HCT116 (cell line): ENCODE measurements around the gene ITPR1. TPM values are rescaled to one million over a fixed set of nuclear protein-coding genes. Genes with fewer than 3 reads are reported as not detected.

Experiments
- ATAC-seq: fragments of 200-7000 bp; cut with Tn5 transposase; 2 replicates; pipeline ENCODE4 v1.9.1; 2020; ENCODE audit warnings: mild to moderate bottlenecking, moderate library complexity
- BruUV-seq: library from RNA; stranded (reverse); fragments of 400-500 nt; replicated peaks from 2 replicates; lab custom pipeline; 2021; lab: Mats Ljungman, UMichigan
- CTCF ChIA-PET: fragments of 300-600 bp; sonication (Branson Sonifier 250); formaldehyde crosslinking; loops from one replicate; lab custom pipeline; 2021; ENCODE audit warnings: antibody characterized with exemption; lab: Charles Lee
- POLR2A ChIA-PET: fragments of 300-600, 350-600 bp; sonication (Branson Sonifier 250); formaldehyde crosslinking; loops from one replicate; lab custom pipeline; 2021; ENCODE audit warnings: antibody characterized with exemption; lab: Charles Lee
- RAD21 ChIA-PET, 2 experiments: fragments of 300-600 bp; sonication (Branson Sonifier 250); formaldehyde crosslinking; loops; one replicate each; lab custom pipeline; 2023; ENCODE audit warnings: low total read pairs in 2 of 2; ENCODE audit not compliant: uncharacterized antibody in 2 of 2, unreplicated experiment in 2 of 2, low non-redundant PET in 1 of 2; lab: Charles Lee
- DNase-seq: peaks from one replicate; pipeline ENCODE4 v3.0.0-alpha.2; 2010; ENCODE audit warnings: low read depth, low spot score
- H2AFZ ChIP-seq: fragments of 200-600 bp; shearing (Covaris generic), sonication (generic); 2 replicates; pipeline ENCODE4 v1.6.1; 2017; ENCODE audit warnings: low read depth, mixed run types, mixed read lengths, antibody characterized with exemption, low read length; ENCODE audit not compliant: poor library complexity, severe bottlenecking
- H3K27ac ChIP-seq: 2 replicates; pipeline ENCODE4 v1.5.1; 2012; ENCODE audit warnings: low read depth, low read length
- H3K27me3 ChIP-seq: fragments of 200-600 bp; sonication (generic); 2 replicates; pipeline ENCODE4 v1.6.1; 2016; ENCODE audit warnings: mixed run types, low read length, mixed read lengths; ENCODE audit not compliant: insufficient read depth
- H3K36me3 ChIP-seq, 2 experiments: fragments of 200-500 bp in 1 of 2; fragments of 200-600 bp in 1 of 2; sonication (Bioruptor generic) in 1 of 2; sonication (generic) in 1 of 2; 2 replicates each; pipeline versions ENCODE4 v1.5.1 to v1.6.1; 2014 to 2016; ENCODE audit warnings: low read length in 2 of 2, inconsistent platforms in 1 of 2, mixed read lengths in 1 of 2, mixed run types in 1 of 2; ENCODE audit not compliant: insufficient read depth in 2 of 2, control insufficient read depth in 1 of 2
- H3K4me1 ChIP-seq, 2 experiments: fragments of 200-600 bp in 1 of 2; sonication (generic) in 1 of 2; 2 replicates each; pipeline versions ENCODE4 v1.5.1 to v1.6.1; 2012 to 2017; ENCODE audit warnings: low read length in 2 of 2, inconsistent platforms in 1 of 2, mild to moderate bottlenecking in 1 of 2, mixed read lengths in 1 of 2, mixed run types in 1 of 2, moderate library complexity in 1 of 2; ENCODE audit not compliant: insufficient read depth in 2 of 2, control insufficient read depth in 1 of 2
- H3K4me2 ChIP-seq: fragments of 200-600 bp; sonication (generic); 2 replicates; pipeline ENCODE4 v1.6.1; 2017; ENCODE audit warnings: mixed run types, low read length, mixed read lengths
- H3K4me3 ChIP-seq, 2 experiments: fragments of 200-600 bp in 1 of 2; sonication (generic) in 1 of 2; replicated peaks in 1 of 2; 2 replicates each; pipeline ENCODE4 v1.5.1; 2011 to 2016; ENCODE audit warnings: low read length in 2 of 2, control low read depth in 1 of 2, low read depth in 1 of 2, mild to moderate bottlenecking in 1 of 2, mixed read lengths in 1 of 2, mixed run types in 1 of 2
- H3K79me2 ChIP-seq: fragments of 200-600 bp; sonication (generic); 2 replicates; pipeline ENCODE4 v1.6.1; 2017; ENCODE audit warnings: mild to moderate bottlenecking, mixed run types, low read length, moderate library complexity, mixed read lengths; ENCODE audit not compliant: insufficient read depth
- H3K9ac ChIP-seq: fragments of 200-600 bp; sonication (generic); 2 replicates; pipeline ENCODE4 v1.6.1; 2016; ENCODE audit warnings: low read length, mixed read lengths
- H3K9me2 ChIP-seq: fragments of 200-600 bp; sonication (generic), shearing (Covaris generic); 2 replicates; pipeline ENCODE4 v1.6.1; 2017; ENCODE audit warnings: mixed run types, mild to moderate bottlenecking, moderate library complexity; ENCODE audit not compliant: insufficient read depth
- H3K9me3 ChIP-seq, 2 experiments: fragments of 200-500 bp in 1 of 2; fragments of 200-600 bp in 1 of 2; sonication (Bioruptor generic) in 1 of 2; sonication (generic) in 1 of 2; 2 replicates each; pipeline ENCODE4 v1.6.1; 2014 to 2017; ENCODE audit warnings: low read length in 2 of 2, mixed read lengths in 2 of 2, inconsistent platforms in 1 of 2, low read depth in 1 of 2, mild to moderate bottlenecking in 1 of 2, mixed run types in 1 of 2, moderate library complexity in 1 of 2; ENCODE audit not compliant: control insufficient read depth in 1 of 2, insufficient read depth in 1 of 2
- H4K20me1 ChIP-seq: fragments of 200-600 bp; sonication (generic), shearing (Covaris generic); 2 replicates; pipeline ENCODE4 v1.6.1; 2017; ENCODE audit warnings: mixed run types, mild to moderate bottlenecking, moderate library complexity; ENCODE audit not compliant: insufficient read depth
- ATF3 ChIP-seq: IDR thresholded peaks from 2 replicates; pipeline ENCODE4 v1.6.1; 2012
- CBX3 ChIP-seq: IDR thresholded peaks from 2 replicates; pipeline ENCODE4 v1.6.1; 2012; ENCODE audit warnings: low read depth
- CEBPB ChIP-seq: IDR thresholded peaks from 2 replicates; pipeline ENCODE4 v1.6.1; 2012; ENCODE audit warnings: low read depth
- EGR1 ChIP-seq: IDR thresholded peaks from 2 replicates; pipeline ENCODE4 v1.6.1; 2012; ENCODE audit warnings: low read depth
- ELF1 ChIP-seq: IDR thresholded peaks from 2 replicates; pipeline ENCODE4 v1.6.1; 2012; ENCODE audit warnings: low read depth, borderline replicate concordance
- JUND ChIP-seq: IDR thresholded peaks from 2 replicates; pipeline ENCODE4 v1.6.1; 2012
- MAX ChIP-seq: IDR thresholded peaks from 2 replicates; pipeline ENCODE4 v1.6.1; 2012
- POLR2A ChIP-seq: IDR thresholded peaks from 2 replicates; pipeline ENCODE4 v1.7.0; 2011; ENCODE audit warnings: borderline replicate concordance; ENCODE audit not compliant: insufficient read depth, insufficient read length; ENCODE audit errors: extremely low read depth
- POLR2AphosphoS5 ChIP-seq: IDR thresholded peaks from 2 replicates; pipeline ENCODE4 v1.6.1; 2011; ENCODE audit warnings: mild to moderate bottlenecking, low read depth, low read length, moderate library complexity
- RAD21 ChIP-seq: IDR thresholded peaks from 2 replicates; pipeline ENCODE4 v1.6.1; 2012; ENCODE audit warnings: low read depth, mild to moderate bottlenecking
- SIN3A ChIP-seq: IDR thresholded peaks from 2 replicates; pipeline ENCODE4 v1.6.1; 2012; ENCODE audit warnings: low read depth
- SP1 ChIP-seq: IDR thresholded peaks from 2 replicates; pipeline ENCODE4 v1.6.1; 2012; ENCODE audit warnings: low read depth
- TCF7L2 ChIP-seq: IDR thresholded peaks from 2 replicates; pipeline ENCODE4 v1.7.0; 2011; ENCODE audit warnings: borderline replicate concordance, inconsistent platforms; ENCODE audit not compliant: insufficient read depth, insufficient read length; ENCODE audit errors: extremely low read depth
- YY1 ChIP-seq: IDR thresholded peaks from 2 replicates; pipeline ENCODE4 v1.6.1; 2011; ENCODE audit warnings: low read length, low read depth, moderate library complexity, mild to moderate bottlenecking; ENCODE audit not compliant: insufficient replicate concordance; ENCODE audit errors: extremely low read depth
- ZBTB33 ChIP-seq: IDR thresholded peaks from 2 replicates; pipeline ENCODE4 v1.6.1; 2011; ENCODE audit warnings: mild to moderate bottlenecking, low read length, moderate library complexity; ENCODE audit not compliant: insufficient replicate concordance; ENCODE audit errors: extremely low read depth
- intact Hi-C: fragments of 100-400 bp; cut with micrococcal nuclease; formaldehyde crosslinking; loops from 2 replicates; pipeline ENCODE4 v1.10.0; 2022
- total RNA-seq: library from RNA; stranded (reverse); gene quantifications from one replicate; pipeline ENCODE4 v1.2.1, GENCODE V29; 2021; ENCODE audit not compliant: unreplicated experiment

ITPR1 gene
- total RNA-seq, 1 experiment from 2014 or later: 9.2 TPM

GRCh38 chr3:4802903-4803302 lies 309.8 kb downstream of the ITPR1 start (continued):
- TF ChIP-seq ZBTB33: no peak
- no peak for TF ChIP-seq MAX
- TF ChIP-seq JUND: no peak
- TF ChIP-seq RAD21: peak; percentile 44; the same call in 1 of the 2 replicates

GRCh38 chr3:4804161-4805058 lies 311.3 kb downstream of the ITPR1 start:
- no peak for TF ChIP-seq POLR2AphosphoS5
- no peak for TF ChIP-seq SIN3A
- no peak for TF ChIP-seq TCF7L2
- TF ChIP-seq CEBPB: no peak
- TF ChIP-seq EGR1: no peak
- TF ChIP-seq ELF1: no peak
- no peak for TF ChIP-seq SP1
- TF ChIP-seq JUND: no peak
- no peak for TF ChIP-seq YY1
- no peak for TF ChIP-seq POLR2A
- TF ChIP-seq RAD21: no peak
- TF ChIP-seq ATF3: no peak
- TF ChIP-seq CBX3: no peak
- no peak overlapping the region for H3K4me2 ChIP-seq
- no peaks in the 10 kb centered on the region for H3K9me2 ChIP-seq
- H4K20me1 ChIP-seq: no peaks in the 10 kb centered on the region
- RAD21 ChIA-PET: no interaction called here
- no peak for DNase-seq
- no peaks in the 10 kb centered on the region for H3K79me2 ChIP-seq
- peaks cover 0 to 3% of the 10 kb centered on the region in 2 experiments; a peak in 1 of 4 replicates for H3K4me1 ChIP-seq
- no peak overlapping the region for H3K27ac ChIP-seq
- no peak for ATAC-seq
- BruUV-seq: no TSS peak
- no peak overlapping the region for H3K9ac ChIP-seq
- H2AFZ ChIP-seq: no peak overlapping the region
- H3K9me3 ChIP-seq: no peaks in the 10 kb centered on the region
- no peaks in the 10 kb centered on the region for H3K27me3 ChIP-seq
- CTCF ChIA-PET: no interaction called here
- H3K36me3 ChIP-seq: no peaks in the 10 kb centered on the region
- intact Hi-C loops: no loop called here
- no peak overlapping the region for H3K4me3 ChIP-seq
- POLR2A ChIA-PET: no interaction called here
